ENCODE measurements around the gene MTCL3.

The MTCL3 gene

DNA sequence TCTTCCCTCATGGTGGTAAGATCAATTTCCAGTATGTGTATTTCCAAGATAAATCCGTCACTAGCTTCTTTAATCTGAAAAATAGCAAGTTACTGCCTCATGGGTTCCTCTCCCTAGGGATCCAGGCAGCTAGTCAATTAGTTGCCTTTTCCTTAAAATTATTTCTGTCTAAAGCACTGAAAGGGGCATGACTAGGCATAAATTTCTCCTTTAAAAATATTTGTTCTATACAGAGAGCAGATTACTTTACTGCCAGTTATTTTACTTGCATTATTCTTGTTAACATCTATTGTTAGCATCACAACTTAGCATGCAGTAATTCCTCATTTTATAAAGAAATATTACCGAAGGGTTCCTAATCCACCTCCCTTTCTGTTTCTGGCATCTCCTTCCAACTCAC is 1.4 kb downstream of the MTCL3 start:
- Histone ChIP-seq H3K27me3 (peaks cover 83% of the 10 kb centered on the region), H3K4me1 (ENCODE audit: insufficient read depth) (peaks cover 10% of the 10 kb centered on the region), H4K20me1 (ENCODE audit: insufficient read depth, poor library complexity, severe bottlenecking) (no peaks in the 10 kb centered on the region), H3K27ac (no peak overlapping the region), H3K36me3 (replicated peaks; ENCODE audit: insufficient read depth, low read depth) (no peaks in the 10 kb centered on the region), H3K79me2 (no peaks in the 10 kb centered on the region), H3K4me3 (no peak overlapping the region), H2AFZ (no peak overlapping the region), H3K9me2 (replicated peaks; ENCODE audit: insufficient read depth) (no peaks in the 10 kb centered on the region), H3K4me2 (no peak overlapping the region), H3K9me3 (ENCODE audit: low read depth) (no peaks in the 10 kb centered on the region)
- DNase-seq (ENCODE audit: low spot score), result no peak
- WGBS (ENCODE audit: low lambda C conversion rate, missing lambda C conversion rate), result 75% methylated on average over 2 of the region's 2 CpGs
- TF ChIP-seq, protein P1, sequence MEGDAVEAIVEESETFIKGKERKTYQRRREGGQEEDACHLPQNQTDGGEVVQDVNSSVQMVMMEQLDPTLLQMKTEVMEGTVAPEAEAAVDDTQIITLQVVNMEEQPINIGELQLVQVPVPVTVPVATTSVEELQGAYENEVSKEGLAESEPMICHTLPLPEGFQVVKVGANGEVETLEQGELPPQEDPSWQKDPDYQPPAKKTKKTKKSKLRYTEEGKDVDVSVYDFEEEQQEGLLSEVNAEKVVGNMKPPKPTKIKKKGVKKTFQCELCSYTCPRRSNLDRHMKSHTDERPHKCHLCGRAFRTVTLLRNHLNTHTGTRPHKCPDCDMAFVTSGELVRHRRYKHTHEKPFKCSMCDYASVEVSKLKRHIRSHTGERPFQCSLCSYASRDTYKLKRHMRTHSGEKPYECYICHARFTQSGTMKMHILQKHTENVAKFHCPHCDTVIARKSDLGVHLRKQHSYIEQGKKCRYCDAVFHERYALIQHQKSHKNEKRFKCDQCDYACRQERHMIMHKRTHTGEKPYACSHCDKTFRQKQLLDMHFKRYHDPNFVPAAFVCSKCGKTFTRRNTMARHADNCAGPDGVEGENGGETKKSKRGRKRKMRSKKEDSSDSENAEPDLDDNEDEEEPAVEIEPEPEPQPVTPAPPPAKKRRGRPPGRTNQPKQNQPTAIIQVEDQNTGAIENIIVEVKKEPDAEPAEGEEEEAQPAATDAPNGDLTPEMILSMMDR (IDR thresholded peaks at IDR 0.05; ENCODE audit: poor library complexity), result no peak
- TF ChIP-seq EZH2phosphoT487 (IDR thresholded peaks at IDR 0.05; ENCODE audit: low read depth, severe bottlenecking, unreplicated experiment), result no peak
- no peak for TF ChIP-seq EZH2 (IDR thresholded peaks at IDR 0.05; ENCODE audit: borderline replicate concordance)

- H3K4me3 ChIP-seq, result peak overlapping the region; percentile 79
- no peaks in the 10 kb centered on the region for H3K9me3 ChIP-seq (ENCODE audit: low read depth)
- H3K4me2 ChIP-seq, result peak overlapping the region; percentile 97
- H3K36me3 ChIP-seq (replicated peaks; ENCODE audit: insufficient read depth, low read depth), result no peaks in the 10 kb centered on the region
- DNase-seq (ENCODE audit: low spot score), result peak; percentile 29
- no peaks in the 10 kb centered on the region for H3K9me2 ChIP-seq (replicated peaks; ENCODE audit: insufficient read depth)
- H3K4me1 ChIP-seq (ENCODE audit: insufficient read depth), result peaks cover 10% of the 10 kb centered on the region
- no peaks in the 10 kb centered on the region for H4K20me1 ChIP-seq (ENCODE audit: insufficient read depth, poor library complexity, severe bottlenecking)
- H3K79me2 ChIP-seq, result no peaks in the 10 kb centered on the region
- H3K27ac ChIP-seq, result no peak overlapping the region
- peaks cover 87% of the 10 kb centered on the region for H3K27me3 ChIP-seq
- H2AFZ ChIP-seq, result peak overlapping the region; percentile 53
- TF ChIP-seq, protein P1 (IDR thresholded peaks at IDR 0.05; ENCODE audit: poor library complexity), result peak; percentile 44
- TF ChIP-seq EZH2phosphoT487 (IDR thresholded peaks at IDR 0.05; ENCODE audit: low read depth, severe bottlenecking, unreplicated experiment), result no peak
- WGBS (ENCODE audit: low lambda C conversion rate, missing lambda C conversion rate), result 10% methylated on average over 6 of the region's 6 CpGs
Observed at GRCh38 chr6:127516662-127517273, 2.4 kb downstream of the MTCL3 start.

DNA sequence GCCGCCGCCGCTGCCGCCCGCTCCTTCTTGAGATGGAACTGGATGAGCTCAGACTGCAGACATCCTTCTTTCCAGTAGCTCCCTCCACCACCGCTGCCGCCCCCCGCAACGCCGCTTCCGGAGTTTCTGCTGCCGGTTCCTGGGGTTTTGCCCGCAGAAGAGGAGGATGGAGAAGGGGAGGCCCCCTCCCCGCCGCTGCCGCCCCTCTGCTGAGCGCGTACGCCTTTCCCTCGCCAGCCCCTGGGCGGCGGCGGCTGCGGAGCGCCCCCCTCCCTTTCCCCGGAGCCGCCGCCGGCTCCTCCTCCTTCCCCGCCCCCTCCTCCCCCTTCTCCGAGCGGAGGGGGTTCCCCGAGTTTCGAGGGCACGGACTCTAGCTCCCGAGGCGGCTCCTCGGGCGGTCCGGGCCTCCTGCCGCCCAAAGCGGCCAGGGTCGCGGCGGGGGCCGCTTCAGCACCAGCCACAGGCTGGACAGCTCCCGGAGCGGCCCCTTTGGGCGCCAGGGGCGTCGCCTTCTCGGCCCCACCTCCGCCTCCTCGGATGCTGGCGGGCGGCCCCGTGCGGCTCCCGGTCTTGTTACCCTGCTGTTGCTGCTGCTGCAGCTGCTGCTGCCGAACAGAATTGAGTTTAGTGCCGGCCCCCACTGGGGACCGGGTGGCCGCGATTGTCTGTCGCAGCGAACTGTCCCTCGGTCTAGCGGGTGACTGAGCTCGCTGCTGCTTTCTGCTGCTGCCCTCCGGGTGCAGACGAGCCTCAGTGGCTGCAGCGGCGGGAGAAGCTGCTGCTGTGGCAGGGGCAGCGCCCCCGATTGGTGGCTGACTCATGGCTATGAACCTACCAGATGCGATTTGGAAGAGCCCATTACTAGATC is 3.1 kb downstream of the MTCL3 start:
- Histone ChIP-seq H3K4me1 (ENCODE audit: insufficient read depth) (peaks cover 10% of the 10 kb centered on the region), H3K9me2 (replicated peaks; ENCODE audit: insufficient read depth) (no peaks in the 10 kb centered on the region), H4K20me1 (ENCODE audit: insufficient read depth, poor library complexity, severe bottlenecking) (no peaks in the 10 kb centered on the region), H3K27ac (no peak overlapping the region), H3K4me3 (peak overlapping the region; percentile 79), H3K4me2 (peak overlapping the region; percentile 97), H3K36me3 (replicated peaks; ENCODE audit: insufficient read depth, low read depth) (no peaks in the 10 kb centered on the region), H3K9me3 (ENCODE audit: low read depth) (no peaks in the 10 kb centered on the region), H2AFZ (peak overlapping the region; percentile 53), H3K27me3 (peaks cover 87% of the 10 kb centered on the region), H3K79me2 (no peaks in the 10 kb centered on the region)
- TF ChIP-seq, protein P1 (IDR thresholded peaks at IDR 0.05; ENCODE audit: poor library complexity), result no peak
- TF ChIP-seq EZH2phosphoT487 (IDR thresholded peaks at IDR 0.05; ENCODE audit: low read depth, severe bottlenecking, unreplicated experiment), result no peak
- no peak for TF ChIP-seq EZH2 (IDR thresholded peaks at IDR 0.05; ENCODE audit: borderline replicate concordance)
- DNase-seq (ENCODE audit: low spot score), result peak; percentile 73
- WGBS (ENCODE audit: low lambda C conversion rate, missing lambda C conversion rate), result under 1% methylated on average over 61 of the region's 76 CpGs

Measured in hepatocyte (in vitro differentiated cells).